B cell (primary cell): Measurements from ENCODE around the gene TLR9. TPM values are rescaled to one million over a fixed set of nuclear protein-coding genes. Genes with fewer than 3 reads are reported as not detected.

Source experiments
- ATAC-seq: fragments of 200-7000 bp; cut with Tn5 transposase; one replicate; pipeline ENCODE4 v1.10.0; 2021; ENCODE audit warnings: low read depth, mild to moderate bottlenecking, moderate number of reproducible peaks, moderate library complexity
- CTCF ChIA-PET: fragments of 350-600 bp; sonication (Branson Sonifier 250); formaldehyde crosslinking; loops from one replicate; lab custom pipeline; 2021; ENCODE audit warnings: antibody characterized with exemption, inconsistent platforms; lab: Charles Lee
- POLR2A ChIA-PET: fragments of 350-600 bp; sonication (Branson Sonifier 250); formaldehyde crosslinking; loops from one replicate; lab custom pipeline; 2021; ENCODE audit warnings: antibody characterized with exemption; lab: Charles Lee
- DNase-seq: peaks from one replicate; pipeline ENCODE4 v3.0.0; 2013
- H2AFZ ChIP-seq: 2 replicates; pipeline ENCODE4 v1.6.1; 2012; ENCODE audit warnings: mild to moderate bottlenecking, low read depth, low read length; ENCODE audit not compliant: insufficient read depth, poor library complexity, severe bottlenecking
- H3K27ac ChIP-seq, 2 donors: 1 replicate in 1 of 2; 2 replicates in 1 of 2; pipeline ENCODE4 v1.5.1; 2012 to 2013; ENCODE audit warnings: low read length in 2 of 2, mild to moderate bottlenecking in 2 of 2, moderate library complexity in 1 of 2
- H3K27me3 ChIP-seq, 4 experiments: fragments of 200-600 bp in 1 of 4; sonication (generic) in 1 of 4; replicated peaks in 1 of 4; 1 replicate in 2 of 4; 2 replicates in 2 of 4; pipeline versions ENCODE4 v1.6.1 to v1.7.0; 2013 to 2016; ENCODE audit warnings: low read length in 3 of 4, mild to moderate bottlenecking in 2 of 4, mixed read lengths in 1 of 4, moderate library complexity in 1 of 4; ENCODE audit not compliant: insufficient read depth in 4 of 4, control insufficient read depth in 3 of 4; ENCODE audit errors: control extremely low read depth in 1 of 4
- H3K36me3 ChIP-seq, 2 experiments: replicated peaks in 1 of 2; 1 replicate in 1 of 2; 2 replicates in 1 of 2; pipeline versions ENCODE4 v1.6.1 to v1.7.1; 2013; ENCODE audit warnings: low read length in 1 of 2; ENCODE audit not compliant: insufficient read depth in 2 of 2, control insufficient read depth in 1 of 2; ENCODE audit errors: control extremely low read depth in 1 of 2, extremely low read depth in 1 of 2
- H3K4me1 ChIP-seq, 2 donors: fragments of 200-600 bp in 1 of 2; sonication (generic) in 1 of 2; 1 replicate in 1 of 2; 2 replicates in 1 of 2; pipeline versions ENCODE4 v1.5.1 to v1.6.1; 2013 to 2017; ENCODE audit warnings: low read length in 2 of 2; ENCODE audit not compliant: control insufficient read depth in 2 of 2, insufficient read depth in 2 of 2
- H3K4me2 ChIP-seq: replicated peaks from 2 replicates; pipeline ENCODE3; 2012; ENCODE audit warnings: mild to moderate bottlenecking, low read depth, low read length; ENCODE audit not compliant: poor library complexity, severe bottlenecking
- H3K4me3 ChIP-seq, 5 experiments: fragments of 200-600 bp in 1 of 5; sonication (generic) in 1 of 5; 1 replicate in 3 of 5; 2 replicates in 2 of 5; pipeline versions ENCODE4 v1.5.1 to v1.7.0; 2011 to 2016; ENCODE audit warnings: low read length in 4 of 5, mild to moderate bottlenecking in 4 of 5, low read depth in 2 of 5, control low read depth in 1 of 5, moderate library complexity in 1 of 5; ENCODE audit not compliant: insufficient read depth in 1 of 5; ENCODE audit errors: control extremely low read depth in 1 of 5, extremely low read depth in 1 of 5
- H3K79me2 ChIP-seq: fragments of 200-600 bp; sonication (generic); one replicate; pipeline ENCODE4 v1.6.0; 2016; ENCODE audit warnings: low read length; ENCODE audit not compliant: control insufficient read depth, insufficient read depth
- H3K9ac ChIP-seq: fragments of 200-600 bp; sonication (generic); 2 replicates; pipeline ENCODE4 v1.6.1; 2017; ENCODE audit warnings: mild to moderate bottlenecking, low read length, moderate library complexity
- H3K9me3 ChIP-seq, 3 donors: one replicate each; pipeline versions ENCODE4 v1.6.1 to v1.7.1; 2013; ENCODE audit warnings: low read length in 2 of 3; ENCODE audit not compliant: control insufficient read depth in 2 of 3, insufficient read depth in 1 of 3; ENCODE audit errors: control extremely low read depth in 1 of 3
- H4K20me1 ChIP-seq: 2 replicates; pipeline ENCODE4 v1.6.0; 2012; ENCODE audit warnings: mild to moderate bottlenecking, low read length; ENCODE audit not compliant: insufficient read depth, control insufficient read depth, poor library complexity, severe bottlenecking
- H3K27ac Mint-ChIP-seq: one replicate; pipeline ENCODE4 v1.8.0; 2021; ENCODE audit warnings: mixed read lengths
- H3K27me3 Mint-ChIP-seq: one replicate; pipeline ENCODE4 v1.8.0; 2021; ENCODE audit warnings: mixed read lengths
- H3K4me1 Mint-ChIP-seq: one replicate; pipeline ENCODE4 v1.8.0; 2021; ENCODE audit warnings: mixed read lengths
- H3K4me3 Mint-ChIP-seq: one replicate; pipeline ENCODE4 v1.8.0; 2021; ENCODE audit warnings: mixed read lengths
- H3K9me3 Mint-ChIP-seq: one replicate; pipeline ENCODE4 v1.8.0; 2022; ENCODE audit warnings: mixed read lengths; ENCODE audit not compliant: insufficient read depth
- EZH2 ChIP-seq: IDR thresholded peaks from 2 replicates; pipeline ENCODE4 v1.6.1; 2012; ENCODE audit warnings: borderline replicate concordance, low read depth, mild to moderate bottlenecking, moderate library complexity, low read length; ENCODE audit not compliant: insufficient read depth, poor library complexity, severe bottlenecking
- WGBS: methylation state at CpG from one replicate; pipeline ENCODE4 v1.1.5; 2013; ENCODE audit warnings: missing lambda C conversion rate; ENCODE audit not compliant: insufficient coverage; 5-methylcytosine and 5-hydroxymethylcytosine counted together
- intact Hi-C: fragments of 100-400 bp; cut with micrococcal nuclease; formaldehyde crosslinking; loops from one replicate; pipeline ENCODE4 v1.10.0; 2022
- polyA plus RNA-seq: library from polyadenylated mRNA; depleted of rRNA; stranded (reverse); fragments of >200 nt; gene quantifications from 2 replicates; pipeline ENCODE4 v1.2.3, GENCODE V29; 2012
- total RNA-seq, 2 donors: library from RNA; stranded (reverse); fragments of 120-200 nt in 1 of 2; gene quantifications; 1 replicate in 1 of 2; 2 replicates in 1 of 2; pipeline versions ENCODE4 v1.2.3 to v1.2.4, GENCODE V29; 2013 to 2022
- TF ChIP-seq, protein P1 (sequence below): fragments of 200-600 bp; IDR thresholded peaks from one replicate; pipeline ENCODE4 v1.8.0; 2022; ENCODE audit warnings: antibody characterized with exemption, mild to moderate bottlenecking

The TLR9 gene
- total and polyA plus RNA-seq, 2 donors (not counting 1 experiment from before 2014, with no cell fraction given): 3.7 to 21.0 TPM

DNA sequence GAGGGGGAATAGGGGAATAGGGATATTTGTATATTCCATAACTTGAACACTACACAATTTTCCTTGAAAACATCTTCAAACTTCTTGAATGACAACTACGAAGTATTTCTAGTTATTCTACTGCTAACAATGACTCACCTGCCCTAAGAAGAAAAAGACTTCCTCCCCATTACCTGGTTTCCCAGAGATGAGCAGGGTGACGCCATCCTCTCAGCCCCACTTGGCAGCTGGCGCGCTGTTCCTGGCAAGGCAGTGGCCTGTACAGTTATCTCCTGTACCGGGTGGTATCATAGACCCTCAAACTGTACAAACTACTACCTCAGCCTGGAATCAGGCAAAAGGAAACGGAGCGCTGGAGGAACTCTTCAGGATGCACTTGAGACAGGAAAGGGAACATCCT lies 42.6 kb upstream of the TLR9 start:
- no peaks in the 10 kb centered on the region for H3K9me3 ChIP-seq
- ATAC-seq (no peak), DNase-seq (no peak)
- peaks cover 34 to 47% of the 10 kb centered on the region in 2 donors for H3K4me1 ChIP-seq
- peaks cover 10 to 78% of the 10 kb centered on the region in 2 experiments for H3K36me3 ChIP-seq
- intact Hi-C loops: no loop called here
- ChIA-PET CTCF (interaction anchor here (1.0 kb wide), 1 partner anchor 71 kb away, joined by 3 read pairs; no protein-coding TSS in a partner anchor), POLR2A (interaction anchor here (1.0 kb wide), 1 partner anchor 16 kb away, joined by 7 read pairs; no protein-coding TSS in a partner anchor)
- 93% methylated on average over 7 of the region's 7 CpGs for WGBS
- Mint-ChIP-seq H3K4me1 (peaks cover 63% of the 10 kb centered on the region), H3K27ac (no peak overlapping the region), H3K4me3 (no peak overlapping the region), H3K9me3 (no peaks in the 10 kb centered on the region), H3K27me3 (no peaks in the 10 kb centered on the region)
- H3K27me3 ChIP-seq: no peaks in the 10 kb centered on the region
- peaks cover 64% of the 10 kb centered on the region for H4K20me1 ChIP-seq
- no peak for TF ChIP-seq EZH2
- TF ChIP-seq, protein P1, sequence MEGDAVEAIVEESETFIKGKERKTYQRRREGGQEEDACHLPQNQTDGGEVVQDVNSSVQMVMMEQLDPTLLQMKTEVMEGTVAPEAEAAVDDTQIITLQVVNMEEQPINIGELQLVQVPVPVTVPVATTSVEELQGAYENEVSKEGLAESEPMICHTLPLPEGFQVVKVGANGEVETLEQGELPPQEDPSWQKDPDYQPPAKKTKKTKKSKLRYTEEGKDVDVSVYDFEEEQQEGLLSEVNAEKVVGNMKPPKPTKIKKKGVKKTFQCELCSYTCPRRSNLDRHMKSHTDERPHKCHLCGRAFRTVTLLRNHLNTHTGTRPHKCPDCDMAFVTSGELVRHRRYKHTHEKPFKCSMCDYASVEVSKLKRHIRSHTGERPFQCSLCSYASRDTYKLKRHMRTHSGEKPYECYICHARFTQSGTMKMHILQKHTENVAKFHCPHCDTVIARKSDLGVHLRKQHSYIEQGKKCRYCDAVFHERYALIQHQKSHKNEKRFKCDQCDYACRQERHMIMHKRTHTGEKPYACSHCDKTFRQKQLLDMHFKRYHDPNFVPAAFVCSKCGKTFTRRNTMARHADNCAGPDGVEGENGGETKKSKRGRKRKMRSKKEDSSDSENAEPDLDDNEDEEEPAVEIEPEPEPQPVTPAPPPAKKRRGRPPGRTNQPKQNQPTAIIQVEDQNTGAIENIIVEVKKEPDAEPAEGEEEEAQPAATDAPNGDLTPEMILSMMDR: no peak
- H3K4me3 ChIP-seq: no peak overlapping the region
- H3K9ac ChIP-seq: no peak overlapping the region
- H3K27ac ChIP-seq: no peak overlapping the region
- H3K79me2 ChIP-seq: peaks cover 99% of the 10 kb centered on the region
- H3K4me2 ChIP-seq: no peak overlapping the region
- no peak overlapping the region for H2AFZ ChIP-seq

DNA sequence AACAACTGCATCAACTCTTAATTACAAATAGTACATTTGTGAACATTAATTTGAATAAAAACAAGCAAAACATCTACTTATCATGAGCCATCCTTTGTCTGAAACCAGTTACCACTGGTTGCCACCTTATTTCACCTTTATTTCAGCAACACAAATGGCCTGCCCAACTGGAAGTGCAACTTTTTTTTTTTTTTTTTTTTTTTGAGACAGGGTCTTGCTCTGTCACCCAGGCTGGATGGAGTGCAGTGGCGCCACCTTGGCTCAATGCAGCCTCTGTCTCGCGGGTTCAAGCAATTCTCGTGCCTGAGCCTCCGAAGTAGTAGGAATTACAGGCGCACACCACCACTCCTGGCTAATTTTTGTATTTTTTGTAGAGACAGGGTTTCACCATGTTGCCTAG lies 39.9 kb upstream of the TLR9 start:
- H3K4me1 ChIP-seq: peaks cover 30 to 42% of the 10 kb centered on the region in 2 donors
- no peak overlapping the region for H3K4me3 ChIP-seq
- H3K27ac ChIP-seq: peak overlapping the region in 1 of 2 donors; percentile 17
- H3K79me2 ChIP-seq: peaks cover 98% of the 10 kb centered on the region
- H2AFZ ChIP-seq: no peak overlapping the region
- DNase-seq (no peak), ATAC-seq (no peak)
- intact Hi-C loops: no loop called here
- H3K9ac ChIP-seq: no peak overlapping the region
- Mint-ChIP-seq H3K27me3 (no peaks in the 10 kb centered on the region), H3K27ac (no peak overlapping the region), H3K4me3 (no peak overlapping the region), H3K9me3 (no peaks in the 10 kb centered on the region), H3K4me1 (peaks cover 59% of the 10 kb centered on the region)
- POLR2A ChIA-PET: no interaction called here
- CTCF ChIA-PET: no interaction called here
- H4K20me1 ChIP-seq: peaks cover 58% of the 10 kb centered on the region
- WGBS: 97% methylated on average over 5 of the region's 6 CpGs
- no peak overlapping the region for H3K4me2 ChIP-seq
- peaks cover 17 to 88% of the 10 kb centered on the region in 2 experiments for H3K36me3 ChIP-seq
- no peaks in the 10 kb centered on the region for H3K27me3 ChIP-seq
- TF ChIP-seq, protein P1: no peak
- no peak for TF ChIP-seq EZH2
- H3K9me3 ChIP-seq: no peaks in the 10 kb centered on the region
